ENCODE results near the gene RHCE.
"Not testable (repeated sequence)": the region's sequence is repeated elsewhere in the genome, so short reads cannot be mapped to it uniquely, and the experiment has no call there.

GRCh38 chr1:25328791-25329185, 91.8 kb downstream of the RHCE start:
- TF ChIP-seq CTCF (conservative IDR thresholded peaks at IDR 0.05; ENCODE audit: low read length); EZH2phosphoT487 (IDR thresholded peaks at IDR 0.05; ENCODE audit: borderline replicate concordance, low read depth, low read length): not testable (repeated sequence)
